ENCODE measurements around the gene EXOC3L1. TPM values are rescaled to one million over a fixed set of nuclear protein-coding genes. Genes with fewer than 3 reads are reported as not detected.

EXOC3L1 gene
- total and polyA plus RNA-seq, 2 of the 13 experiments (the other 11 are each of a cell fraction or from before 2014, with no cell fraction given) = 0.12 TPM; not detected in 1

- TF ChIP-seq, protein P1, sequence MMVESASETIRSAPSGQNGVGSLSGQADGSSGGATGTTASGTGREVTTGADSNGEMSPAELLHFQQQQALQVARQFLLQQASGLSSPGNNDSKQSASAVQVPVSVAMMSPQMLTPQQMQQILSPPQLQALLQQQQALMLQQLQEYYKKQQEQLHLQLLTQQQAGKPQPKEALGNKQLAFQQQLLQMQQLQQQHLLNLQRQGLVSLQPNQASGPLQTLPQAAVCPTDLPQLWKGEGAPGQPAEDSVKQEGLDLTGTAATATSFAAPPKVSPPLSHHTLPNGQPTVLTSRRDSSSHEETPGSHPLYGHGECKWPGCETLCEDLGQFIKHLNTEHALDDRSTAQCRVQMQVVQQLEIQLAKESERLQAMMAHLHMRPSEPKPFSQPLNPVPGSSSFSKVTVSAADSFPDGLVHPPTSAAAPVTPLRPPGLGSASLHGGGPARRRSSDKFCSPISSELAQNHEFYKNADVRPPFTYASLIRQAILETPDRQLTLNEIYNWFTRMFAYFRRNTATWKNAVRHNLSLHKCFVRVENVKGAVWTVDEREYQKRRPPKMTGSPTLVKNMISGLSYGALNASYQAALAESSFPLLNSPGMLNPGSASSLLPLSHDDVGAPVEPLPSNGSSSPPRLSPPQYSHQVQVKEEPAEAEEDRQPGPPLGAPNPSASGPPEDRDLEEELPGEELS (CRISPR knock-in tag; IDR thresholded peaks at IDR 0.05) = peak; percentile 44; the same call in 1 of the 2 replicates
- TF ChIP-seq, protein P2, sequence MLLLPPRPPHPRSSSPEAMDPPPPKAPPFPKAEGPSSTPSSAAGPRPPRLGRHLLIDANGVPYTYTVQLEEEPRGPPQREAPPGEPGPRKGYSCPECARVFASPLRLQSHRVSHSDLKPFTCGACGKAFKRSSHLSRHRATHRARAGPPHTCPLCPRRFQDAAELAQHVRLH (CRISPR knock-in tag; IDR thresholded peaks at IDR 0.05; ENCODE audit: borderline replicate concordance, low read depth) = peak; percentile 71
- peak; percentile 91 for TF ChIP-seq MIER2 (CRISPR knock-in tag; IDR thresholded peaks at IDR 0.05)
- TF ChIP-seq ZFY (CRISPR knock-in tag; IDR thresholded peaks at IDR 0.05) = peak; percentile 59
- TF ChIP-seq ZNF235 (CRISPR knock-in tag; IDR thresholded peaks at IDR 0.05; ENCODE audit: borderline replicate concordance) = 0 out of 2 replicates have a peak, but pooled peaks have one; percentile 64
- TF ChIP-seq, protein P3, sequence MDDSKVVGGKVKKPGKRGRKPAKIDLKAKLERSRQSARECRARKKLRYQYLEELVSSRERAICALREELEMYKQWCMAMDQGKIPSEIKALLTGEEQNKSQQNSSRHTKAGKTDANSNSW (CRISPR knock-in tag; IDR thresholded peaks at IDR 0.05; ENCODE audit: borderline replicate concordance) = peak; percentile 93; the same call in 1 of the 2 replicates
- peak; percentile 91; the same call in 1 of the 2 replicates for TF ChIP-seq ZBTB25 (CRISPR knock-in tag; IDR thresholded peaks at IDR 0.05)
- TF ChIP-seq THRA (CRISPR knock-in tag; IDR thresholded peaks at IDR 0.05; ENCODE audit: borderline replicate concordance) = peak; percentile 75; the same call in 1 of the 2 replicates
- peak; percentile 75 for TF ChIP-seq ATF7 (IDR thresholded peaks at IDR 0.05)
- peak; percentile 91 for TF ChIP-seq ATF7 (CRISPR knock-in tag; IDR thresholded peaks at IDR 0.05)
- TF ChIP-seq ZNF704 (CRISPR knock-in tag; IDR thresholded peaks at IDR 0.05; ENCODE audit: borderline replicate concordance) = peak; percentile 22; the same call in 1 of the 2 replicates
- TF ChIP-seq FOXC1 (CRISPR knock-in tag; IDR thresholded peaks at IDR 0.05; ENCODE audit: borderline replicate concordance) = peak; percentile 21
- no peak for TF ChIP-seq MTF1 (CRISPR knock-in tag; IDR thresholded peaks at IDR 0.05)
- TF ChIP-seq BCL6 (CRISPR knock-in tag; IDR thresholded peaks at IDR 0.05) = peak; percentile 63
- no peak; the same call in 1 of the 2 replicates for TF ChIP-seq ZNF776 (CRISPR knock-in tag; IDR thresholded peaks at IDR 0.05)
- peak; percentile 92 for TF ChIP-seq CCDC6 (CRISPR knock-in tag; IDR thresholded peaks at IDR 0.05)
- 0 out of 2 replicates have a peak, but pooled peaks have one; percentile 20 for TF ChIP-seq SMAD9 (CRISPR knock-in tag; IDR thresholded peaks at IDR 0.05)
- TF ChIP-seq ZNF44 (CRISPR knock-in tag; IDR thresholded peaks at IDR 0.05) = peak; percentile 80; the same call in 1 of the 2 replicates
- peak; percentile 99 for TF ChIP-seq GMEB1 (CRISPR knock-in tag; IDR thresholded peaks at IDR 0.05; ENCODE audit: borderline replicate concordance)
These were observed 6.1 kb downstream of the EXOC3L1 start, which contains the start of gene MATCAP1 (continued) for GRCh38 chr16:67183627-67184452.

Data from HepG2 (cell line).